ENCODE results near the gene SUGCT.

Gene SUGCT

GRCh38 chr7:40346554-40346953 lies 211.7 kb downstream of the SUGCT start:
- Histone ChIP-seq H3K36me3 (ENCODE audit: control insufficient read depth, insufficient read depth, low read length) (no peaks in the 10 kb centered on the region), H3K27me3 (ENCODE audit: control insufficient read depth, insufficient read depth, low read length) (no peaks in the 10 kb centered on the region), H3K27ac (ENCODE audit: low read length) (no peak overlapping the region), H3K4me3 (ENCODE audit: low read length) (no peak overlapping the region), H3K4me1 (ENCODE audit: control insufficient read depth, insufficient read depth, low read length) (no peaks in the 10 kb centered on the region), H3K9me3 (ENCODE audit: control insufficient read depth, insufficient read depth, low read length) (no peaks in the 10 kb centered on the region)
- no CpG with 5 or more reads among the region's 5 CpGs for WGBS (ENCODE audit: insufficient coverage, insufficient read length)
- no peak for DNase-seq (ENCODE audit: low read depth, low spot score)

- DNase-seq (ENCODE audit: low read depth, low spot score), result no peak
- H3K27me3 ChIP-seq (ENCODE audit: control insufficient read depth, insufficient read depth, low read length), result no peaks in the 10 kb centered on the region
- no peak overlapping the region for H3K4me3 ChIP-seq (ENCODE audit: low read length)
- no peaks in the 10 kb centered on the region for H3K36me3 ChIP-seq (ENCODE audit: control insufficient read depth, insufficient read depth, low read length)
- no CpG with 5 or more reads among the region's 7 CpGs for WGBS (ENCODE audit: insufficient coverage, insufficient read length)
- no peaks in the 10 kb centered on the region for H3K9me3 ChIP-seq (ENCODE audit: control insufficient read depth, insufficient read depth, low read length)
- H3K4me1 ChIP-seq (ENCODE audit: control insufficient read depth, insufficient read depth, low read length), result no peaks in the 10 kb centered on the region
- H3K27ac ChIP-seq (ENCODE audit: low read length), result no peak overlapping the region
Observed at GRCh38 chr7:40348126-40348728, 213.4 kb downstream of the SUGCT start.

- no peaks in the 10 kb centered on the region for H3K27me3 ChIP-seq (ENCODE audit: control insufficient read depth, insufficient read depth, low read length)
- no peak overlapping the region for H3K27ac ChIP-seq (ENCODE audit: low read length)
- H3K9me3 ChIP-seq (ENCODE audit: control insufficient read depth, insufficient read depth, low read length), result no peaks in the 10 kb centered on the region
- no peak overlapping the region for H3K4me3 ChIP-seq (ENCODE audit: low read length)
- DNase-seq (ENCODE audit: low read depth, low spot score), result no peak
- H3K36me3 ChIP-seq (ENCODE audit: control insufficient read depth, insufficient read depth, low read length), result no peaks in the 10 kb centered on the region
- H3K4me1 ChIP-seq (ENCODE audit: control insufficient read depth, insufficient read depth, low read length), result no peaks in the 10 kb centered on the region
- no CpG with 5 or more reads among the region's 4 CpGs for WGBS (ENCODE audit: insufficient coverage, insufficient read length)
Observed at GRCh38 chr7:40350100-40350499, 215.3 kb downstream of the SUGCT start.

GRCh38 chr7:40354711-40355110 lies 219.9 kb downstream of the SUGCT start:
- Histone ChIP-seq H3K36me3 (ENCODE audit: control insufficient read depth, insufficient read depth, low read length) (no peaks in the 10 kb centered on the region), H3K9me3 (ENCODE audit: control insufficient read depth, insufficient read depth, low read length) (no peaks in the 10 kb centered on the region), H3K4me1 (ENCODE audit: control insufficient read depth, insufficient read depth, low read length) (no peaks in the 10 kb centered on the region), H3K4me3 (ENCODE audit: low read length) (no peak overlapping the region), H3K27ac (ENCODE audit: low read length) (no peak overlapping the region), H3K27me3 (ENCODE audit: control insufficient read depth, insufficient read depth, low read length) (no peaks in the 10 kb centered on the region)
- no CpG with 5 or more reads among the region's 2 CpGs for WGBS (ENCODE audit: insufficient coverage, insufficient read length)
- no peak for DNase-seq (ENCODE audit: low read depth, low spot score)

- WGBS (ENCODE audit: insufficient coverage, insufficient read length), result no CpG with 5 or more reads among the region's 3 CpGs
- H3K36me3 ChIP-seq (ENCODE audit: control insufficient read depth, insufficient read depth, low read length), result no peaks in the 10 kb centered on the region
- H3K4me1 ChIP-seq (ENCODE audit: control insufficient read depth, insufficient read depth, low read length), result no peaks in the 10 kb centered on the region
- no peak for DNase-seq (ENCODE audit: low read depth, low spot score)
- H3K27ac ChIP-seq (ENCODE audit: low read length), result no peak overlapping the region
- no peaks in the 10 kb centered on the region for H3K27me3 ChIP-seq (ENCODE audit: control insufficient read depth, insufficient read depth, low read length)
- no peak overlapping the region for H3K4me3 ChIP-seq (ENCODE audit: low read length)
- no peaks in the 10 kb centered on the region for H3K9me3 ChIP-seq (ENCODE audit: control insufficient read depth, insufficient read depth, low read length)
Observed at GRCh38 chr7:40356312-40356711, 221.5 kb downstream of the SUGCT start.

- Histone ChIP-seq H3K36me3 (ENCODE audit: control insufficient read depth, insufficient read depth, low read length) (no peaks in the 10 kb centered on the region), H3K27ac (ENCODE audit: low read length) (no peak overlapping the region), H3K4me3 (ENCODE audit: low read length) (no peak overlapping the region), H3K27me3 (ENCODE audit: control insufficient read depth, insufficient read depth, low read length) (no peaks in the 10 kb centered on the region), H3K9me3 (ENCODE audit: control insufficient read depth, insufficient read depth, low read length) (no peaks in the 10 kb centered on the region), H3K4me1 (ENCODE audit: control insufficient read depth, insufficient read depth, low read length) (no peaks in the 10 kb centered on the region)
- no peak for DNase-seq (ENCODE audit: low read depth, low spot score)
- no CpG with 5 or more reads among the region's 6 CpGs for WGBS (ENCODE audit: insufficient coverage, insufficient read length)
Observed at GRCh38 chr7:40356871-40357709, 222.3 kb downstream of the SUGCT start.

- Histone ChIP-seq H3K27ac (ENCODE audit: low read length) (no peak overlapping the region), H3K27me3 (ENCODE audit: control insufficient read depth, insufficient read depth, low read length) (no peaks in the 10 kb centered on the region), H3K9me3 (ENCODE audit: control insufficient read depth, insufficient read depth, low read length) (no peaks in the 10 kb centered on the region), H3K4me1 (ENCODE audit: control insufficient read depth, insufficient read depth, low read length) (no peaks in the 10 kb centered on the region), H3K4me3 (ENCODE audit: low read length) (no peak overlapping the region), H3K36me3 (ENCODE audit: control insufficient read depth, insufficient read depth, low read length) (no peaks in the 10 kb centered on the region)
- WGBS (ENCODE audit: insufficient coverage, insufficient read length), result no CpG with 5 or more reads among the region's 5 CpGs
- DNase-seq (ENCODE audit: low read depth, low spot score), result no peak
Observed at GRCh38 chr7:40369641-40370277, 235.0 kb downstream of the SUGCT start.

- no peaks in the 10 kb centered on the region for H3K9me3 ChIP-seq (ENCODE audit: control insufficient read depth, insufficient read depth, low read length)
- no peaks in the 10 kb centered on the region for H3K27me3 ChIP-seq (ENCODE audit: control insufficient read depth, insufficient read depth, low read length)
- no peaks in the 10 kb centered on the region for H3K36me3 ChIP-seq (ENCODE audit: control insufficient read depth, insufficient read depth, low read length)
- no peak for DNase-seq (ENCODE audit: low read depth, low spot score)
- no peaks in the 10 kb centered on the region for H3K4me1 ChIP-seq (ENCODE audit: control insufficient read depth, insufficient read depth, low read length)
- no CpG with 5 or more reads among the region's 4 CpGs for WGBS (ENCODE audit: insufficient coverage, insufficient read length)
- H3K4me3 ChIP-seq (ENCODE audit: low read length), result no peak overlapping the region
- H3K27ac ChIP-seq (ENCODE audit: low read length), result no peak overlapping the region
Observed at GRCh38 chr7:40371806-40372440, 237.1 kb downstream of the SUGCT start.

- H3K4me1 ChIP-seq (ENCODE audit: control insufficient read depth, insufficient read depth, low read length), result no peaks in the 10 kb centered on the region
- H3K4me3 ChIP-seq (ENCODE audit: low read length), result no peak overlapping the region
- no CpG with 5 or more reads among the region's 2 CpGs for WGBS (ENCODE audit: insufficient coverage, insufficient read length)
- H3K27ac ChIP-seq (ENCODE audit: low read length), result no peak overlapping the region
- DNase-seq (ENCODE audit: low read depth, low spot score), result no peak
- H3K27me3 ChIP-seq (ENCODE audit: control insufficient read depth, insufficient read depth, low read length), result no peaks in the 10 kb centered on the region
- H3K36me3 ChIP-seq (ENCODE audit: control insufficient read depth, insufficient read depth, low read length), result no peaks in the 10 kb centered on the region
- H3K9me3 ChIP-seq (ENCODE audit: control insufficient read depth, insufficient read depth, low read length), result no peaks in the 10 kb centered on the region
Observed at GRCh38 chr7:40374575-40374974, 239.8 kb downstream of the SUGCT start.

- WGBS (ENCODE audit: insufficient coverage, insufficient read length), result no CpG with 5 or more reads among the region's 4 CpGs
- DNase-seq (ENCODE audit: low read depth, low spot score), result no peak
- Histone ChIP-seq H3K4me3 (ENCODE audit: low read length) (no peak overlapping the region), H3K27ac (ENCODE audit: low read length) (no peak overlapping the region), H3K4me1 (ENCODE audit: control insufficient read depth, insufficient read depth, low read length) (no peaks in the 10 kb centered on the region), H3K27me3 (ENCODE audit: control insufficient read depth, insufficient read depth, low read length) (no peaks in the 10 kb centered on the region), H3K9me3 (ENCODE audit: control insufficient read depth, insufficient read depth, low read length) (no peaks in the 10 kb centered on the region), H3K36me3 (ENCODE audit: control insufficient read depth, insufficient read depth, low read length) (no peaks in the 10 kb centered on the region)
Observed at GRCh38 chr7:40380111-40380510, 245.3 kb downstream of the SUGCT start.
